Mesenchymal stem cell (in vitro differentiated cells and primary cell): ENCODE results near the gene BAIAP3.
A peak's percentile ranks its signal among the peaks of the same experiment; 100 is the strongest.

ENCODE experiments used
- DNase-seq: peaks from one replicate; pipeline ENCODE4 v3.0.0-alpha.2; 2013
- H2AFZ ChIP-seq: one replicate; pipeline ENCODE4 v1.6.1; 2013; ENCODE audit warnings: low read depth, mild to moderate bottlenecking, control low read depth, inconsistent platforms, low read length, moderate library complexity
- H2AK5ac ChIP-seq: 2 replicates; pipeline ENCODE4 v1.6.1; 2013; ENCODE audit warnings: low read length, moderate library complexity, mild to moderate bottlenecking, inconsistent platforms; ENCODE audit not compliant: severe bottlenecking
- H2BK120ac ChIP-seq: one replicate; pipeline ENCODE4 v1.6.1; 2013; ENCODE audit warnings: low read depth, mild to moderate bottlenecking, inconsistent platforms, low read length, moderate library complexity
- H2BK12ac ChIP-seq, 2 experiments: one replicate each; pipeline ENCODE4 v1.6.1; 2013; ENCODE audit warnings: inconsistent platforms in 2 of 2, low read length in 2 of 2, mild to moderate bottlenecking in 2 of 2, moderate library complexity in 2 of 2, control low read depth in 1 of 2
- H2BK15ac ChIP-seq: one replicate; pipeline ENCODE4 v1.6.1; 2013; ENCODE audit warnings: mild to moderate bottlenecking, low read depth, inconsistent platforms; ENCODE audit not compliant: poor library complexity, severe bottlenecking
- H2BK5ac ChIP-seq: 2 replicates; pipeline ENCODE4 v1.6.1; 2013; ENCODE audit warnings: low read depth, mild to moderate bottlenecking, low read length, control low read depth, inconsistent platforms; ENCODE audit not compliant: poor library complexity, severe bottlenecking
- H3K14ac ChIP-seq, 2 experiments: one replicate each; pipeline ENCODE4 v1.6.1; 2013; ENCODE audit warnings: inconsistent platforms in 2 of 2, low read length in 2 of 2, control low read depth in 1 of 2, mild to moderate bottlenecking in 1 of 2, moderate library complexity in 1 of 2
- H3K18ac ChIP-seq, 2 experiments: one replicate each; pipeline ENCODE4 v1.6.1; 2013; ENCODE audit warnings: inconsistent platforms in 2 of 2, low read length in 2 of 2, control low read depth in 1 of 2, low read depth in 1 of 2, mild to moderate bottlenecking in 1 of 2
- H3K23ac ChIP-seq, 2 experiments: one replicate each; pipeline ENCODE4 v1.6.1; 2013; ENCODE audit warnings: inconsistent platforms in 2 of 2, low read length in 2 of 2, mild to moderate bottlenecking in 2 of 2, moderate library complexity in 2 of 2, control low read depth in 1 of 2
- H3K27ac ChIP-seq: 2 replicates; pipeline ENCODE4 v1.5.1; 2013; ENCODE audit warnings: mild to moderate bottlenecking, moderate library complexity, low read length, control low read depth, inconsistent platforms; ENCODE audit not compliant: poor library complexity, severe bottlenecking
- H3K27me3 ChIP-seq, 2 experiments: 2 replicates each; pipeline versions ENCODE4 v1.6.1 to v1.7.0; 2013; ENCODE audit warnings: low read length in 2 of 2, mild to moderate bottlenecking in 2 of 2, moderate library complexity in 2 of 2, control low read depth in 1 of 2, inconsistent platforms in 1 of 2; ENCODE audit not compliant: control insufficient read depth in 1 of 2, insufficient read depth in 1 of 2
- H3K36me3 ChIP-seq, 2 experiments: 2 replicates each; pipeline versions ENCODE4 v1.6.1 to v1.7.0; 2013; ENCODE audit warnings: low read length in 2 of 2, control low read depth in 1 of 2, inconsistent platforms in 1 of 2, low read depth in 1 of 2, mild to moderate bottlenecking in 1 of 2; ENCODE audit not compliant: insufficient read depth in 2 of 2, control insufficient read depth in 1 of 2
- H3K4ac ChIP-seq, 2 experiments: one replicate each; pipeline ENCODE4 v1.6.1; 2013; ENCODE audit warnings: inconsistent platforms in 2 of 2, low read length in 2 of 2, mild to moderate bottlenecking in 2 of 2, moderate library complexity in 2 of 2, control low read depth in 1 of 2, low read depth in 1 of 2
- H3K4me1 ChIP-seq: 2 replicates; pipeline ENCODE4 v1.6.1; 2013; ENCODE audit warnings: low read depth, low read length, control low read depth; ENCODE audit not compliant: control insufficient read depth, insufficient read depth
- H3K4me2 ChIP-seq: 2 replicates; pipeline ENCODE4 v1.6.1; 2013; ENCODE audit warnings: low read length, mild to moderate bottlenecking, inconsistent platforms; ENCODE audit not compliant: poor library complexity, severe bottlenecking
- H3K4me3 ChIP-seq, 2 experiments: 2 replicates each; pipeline versions ENCODE4 v1.5.1 to v1.7.0; 2013; ENCODE audit warnings: low read length in 2 of 2, mild to moderate bottlenecking in 2 of 2, control low read depth in 1 of 2, low read depth in 1 of 2; ENCODE audit not compliant: insufficient read depth in 1 of 2
- H3K79me1 ChIP-seq: replicated peaks from 2 replicates; pipeline ENCODE4 v1.6.1; 2013; ENCODE audit warnings: mild to moderate bottlenecking, control low read depth, low read length, inconsistent platforms; ENCODE audit not compliant: poor library complexity, severe bottlenecking
- H3K9ac ChIP-seq: 2 replicates; pipeline ENCODE4 v1.7.0; 2013; ENCODE audit warnings: mild to moderate bottlenecking, low read length, moderate library complexity
- H3K9me3 ChIP-seq: 2 replicates; pipeline ENCODE4 v1.7.0; 2013; ENCODE audit warnings: mild to moderate bottlenecking, low read length; ENCODE audit not compliant: control insufficient read depth
- H4K8ac ChIP-seq: one replicate; pipeline ENCODE4 v1.6.1; 2013; ENCODE audit warnings: inconsistent platforms, mild to moderate bottlenecking, low read length, moderate library complexity
- H4K91ac ChIP-seq: one replicate; pipeline ENCODE4 v1.6.1; 2013; ENCODE audit warnings: mild to moderate bottlenecking, low read length, inconsistent platforms
- WGBS: methylation state at CpG from one replicate; pipeline ENCODE4 v1.1.7; 2013; ENCODE audit warnings: mixed read lengths; 5-methylcytosine and 5-hydroxymethylcytosine counted together

BAIAP3 gene

GRCh38 chr16:1350691-1351090, 17.2 kb downstream of the BAIAP3 start:
- no peak overlapping the region for H2AK5ac ChIP-seq
- no peak overlapping the region for H3K27ac ChIP-seq
- H2BK5ac ChIP-seq, result no peak overlapping the region
- peaks cover 36% of the 10 kb centered on the region for H3K79me1 ChIP-seq
- no peak overlapping the region for H4K91ac ChIP-seq
- H3K9me3 ChIP-seq, result no peaks in the 10 kb centered on the region
- no peak overlapping the region for H2AFZ ChIP-seq
- H3K4me3 ChIP-seq, result peak overlapping the region; percentile 98 to 99
- no peak overlapping the region for H3K23ac ChIP-seq
- H2BK120ac ChIP-seq, result no peak overlapping the region
- no peak for DNase-seq
- H3K36me3 ChIP-seq, result peaks cover 25 to 57% of the 10 kb centered on the region in 2 experiments
- no peak overlapping the region for H4K8ac ChIP-seq
- H2BK15ac ChIP-seq, result no peak overlapping the region
- H3K4me2 ChIP-seq, result peak overlapping the region; percentile 78
- H2BK12ac ChIP-seq, result peak overlapping the region in 1 of 2 experiments; percentile 21
- WGBS, result 85% methylated on average over 19 of the region's 19 CpGs
- peak overlapping the region; percentile 92 for H3K9ac ChIP-seq
- no peak overlapping the region for H3K18ac ChIP-seq
- peak overlapping the region in 1 of 2 experiments; percentile 24 for H3K4ac ChIP-seq
- H3K14ac ChIP-seq, result no peak overlapping the region
- peaks cover 25% of the 10 kb centered on the region for H3K4me1 ChIP-seq
- no peaks in the 10 kb centered on the region for H3K27me3 ChIP-seq

GRCh38 chr16:1351215-1351581, 17.8 kb downstream of the BAIAP3 start:
- H3K4ac ChIP-seq, result peak overlapping the region; percentile 53 to 99
- H2BK5ac ChIP-seq, result no peak overlapping the region
- H3K9ac ChIP-seq, result peak overlapping the region; percentile 92
- under 1% methylated on average over 33 of the region's 35 CpGs for WGBS
- peak overlapping the region in 1 of 2 experiments; percentile 56 for H2BK12ac ChIP-seq
- H3K14ac ChIP-seq, result peak overlapping the region in 1 of 2 experiments; percentile 97
- H3K4me3 ChIP-seq, result peak overlapping the region; percentile 98 to 99
- H3K79me1 ChIP-seq, result peaks cover 41% of the 10 kb centered on the region
- peak overlapping the region; percentile 78 for H3K4me2 ChIP-seq
- H3K36me3 ChIP-seq, result peaks cover 25 to 60% of the 10 kb centered on the region in 2 experiments
- H4K8ac ChIP-seq, result peak overlapping the region; percentile 82
- peak overlapping the region; percentile 92 for H4K91ac ChIP-seq
- H3K4me1 ChIP-seq, result peaks cover 29% of the 10 kb centered on the region
- H3K27ac ChIP-seq, result no peak overlapping the region
- H3K27me3 ChIP-seq, result no peaks in the 10 kb centered on the region
- DNase-seq, result no peak
- no peaks in the 10 kb centered on the region for H3K9me3 ChIP-seq
- H3K18ac ChIP-seq, result peak overlapping the region; percentile 83 to 92
- H3K23ac ChIP-seq, result peak overlapping the region in 1 of 2 experiments; percentile 100
- peak overlapping the region; percentile 88 for H2AFZ ChIP-seq
- H2BK120ac ChIP-seq, result no peak overlapping the region
- no peak overlapping the region for H2BK15ac ChIP-seq
- no peak overlapping the region for H2AK5ac ChIP-seq

GRCh38 chr16:1351582-1352362, 18.3 kb downstream of the BAIAP3 start, which contains the start of the genes GNPTG and TSR3:
GNPTG (plus strand) TSS chr16:1351931; CDS start chr16:1351966, 35 bp downstream.
TSR3 (minus strand) TSS chr16:1351878; CDS start chr16:1351804, 74 bp downstream.
- H2BK5ac ChIP-seq, result no peak within 1 kb of the TSS
- H3K79me1 ChIP-seq, result peaks cover 46% of the 10 kb centered on the region
- 2% methylated on average over 63 of the region's 98 CpGs for WGBS
- peak; percentile 86 for DNase-seq
- H3K18ac ChIP-seq, result peak within 1 kb of the TSS; percentile 83 to 92
- H2BK120ac ChIP-seq, result no peak within 1 kb of the TSS
- H3K9me3 ChIP-seq, result no peaks in the 10 kb centered on the region
- peak within 1 kb of the TSS in 1 of 2 experiments; percentile 97 for H3K14ac ChIP-seq
- peaks cover 25 to 65% of the 10 kb centered on the region in 2 experiments for H3K36me3 ChIP-seq
- peak within 1 kb of the TSS; percentile 92 for H4K91ac ChIP-seq
- H4K8ac ChIP-seq, result peak within 1 kb of the TSS; percentile 94
- H3K9ac ChIP-seq, result peak within 1 kb of the TSS; percentile 92
- H3K4ac ChIP-seq, result peak within 1 kb of the TSS; percentile 66 to 99
- peak within 1 kb of the TSS; percentile 78 for H3K4me2 ChIP-seq
- H2AFZ ChIP-seq, result peak within 1 kb of the TSS; percentile 92
- peak within 1 kb of the TSS; percentile 98 to 99 for H3K4me3 ChIP-seq
- peaks cover 31% of the 10 kb centered on the region for H3K4me1 ChIP-seq
- H3K27me3 ChIP-seq, result no peaks in the 10 kb centered on the region
- H3K23ac ChIP-seq, result peak within 1 kb of the TSS in 1 of 2 experiments; percentile 100
- no peak within 1 kb of the TSS for H2BK15ac ChIP-seq
- peak within 1 kb of the TSS in 1 of 2 experiments; percentile 56 for H2BK12ac ChIP-seq
- no peak within 1 kb of the TSS for H2AK5ac ChIP-seq
- no peak within 1 kb of the TSS for H3K27ac ChIP-seq

- Histone ChIP-seq H2AK5ac (no peak overlapping the region), H3K27ac (no peak overlapping the region), H2BK5ac (no peak overlapping the region), H3K4me3 (no peak overlapping the region), H3K9me3 (no peaks in the 10 kb centered on the region), H3K79me1 (peaks cover 44% of the 10 kb centered on the region), H2AFZ (no peak overlapping the region), H4K8ac (no peak overlapping the region), H3K14ac (no peak overlapping the region), H2BK12ac (no peak overlapping the region), H3K18ac (no peak overlapping the region), H3K4me1 (peaks cover 38% of the 10 kb centered on the region), H3K4ac (no peak overlapping the region), H3K23ac (no peak overlapping the region), H2BK15ac (no peak overlapping the region), H3K4me2 (no peak overlapping the region), H4K91ac (peak overlapping the region; percentile 18), H3K27me3 (no peaks in the 10 kb centered on the region), H3K9ac (no peak overlapping the region), H3K36me3 (peaks cover 9 to 53% of the 10 kb centered on the region in 2 experiments), H2BK120ac (no peak overlapping the region)
- 95% methylated on average over 49 of the region's 49 CpGs for WGBS
- DNase-seq, result no peak
These were observed 21.5 kb downstream of the BAIAP3 start for GRCh38 chr16:1354815-1355540.
